Measurements from ENCODE around the gene COL4A2.

- TF ChIP-seq GATA3 (IDR thresholded peaks at IDR 0.05; ENCODE audit: low read depth, low read length) (no peak), GATA2 (IDR thresholded peaks at IDR 0.05; ENCODE audit: low read depth, low read length) (no peak)
Measured at GRCh38 chr13:110337247-110337646, 30.2 kb downstream of the COL4A2 start.

All from SH-SY5Y (cell line).